ENCODE results near the gene SYT1.

- TF ChIP-seq CTCF (IDR thresholded peaks at IDR 0.05): no peak
- no peak for TF ChIP-seq POLR2A (IDR thresholded peaks at IDR 0.05)
- TF ChIP-seq EP300 (IDR thresholded peaks at IDR 0.05): no peak
These were observed 486.7 kb downstream of the SYT1 start for GRCh38 chr12:79351251-79351650.
